ENCODE measurements around the gene CARMIL3.

Gene CARMIL3

DNA sequence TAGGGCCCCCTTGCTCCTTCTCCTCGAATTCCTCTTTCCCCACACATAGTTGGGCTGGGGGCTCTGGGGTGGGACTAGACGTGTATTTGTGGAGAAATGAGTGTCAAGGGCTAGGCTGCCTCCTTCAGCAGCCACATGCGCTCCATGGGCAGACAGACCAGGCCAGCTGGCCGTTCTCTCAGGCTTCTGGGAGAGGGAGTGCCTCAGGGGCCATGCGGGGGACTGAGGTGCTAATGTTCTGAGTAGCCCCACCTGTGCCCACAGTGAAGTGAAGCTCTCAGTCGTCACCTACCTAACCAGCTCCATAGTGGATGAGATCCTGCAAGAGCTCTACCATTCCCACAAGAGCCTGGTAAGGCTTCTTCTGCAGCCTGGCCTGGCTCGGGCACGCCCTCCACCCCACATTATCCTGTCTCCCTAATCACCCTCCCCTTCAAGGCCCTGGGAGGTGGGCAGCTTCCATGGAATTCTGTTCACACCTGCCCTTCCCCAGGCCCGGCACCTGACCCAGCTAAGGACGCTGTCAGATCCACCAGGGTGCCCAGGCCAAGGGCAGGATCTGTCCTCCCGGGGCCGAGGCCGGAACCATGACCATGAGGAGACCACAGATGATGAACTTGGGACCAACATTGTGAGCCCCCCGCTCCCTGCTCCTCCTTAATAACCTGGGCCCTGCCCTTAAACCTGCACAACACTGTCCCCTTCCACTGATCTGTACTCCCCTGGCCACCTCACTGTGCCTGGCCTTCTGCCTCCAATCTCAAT, 10.6 kb downstream of the CARMIL3 start:
- DNase-seq, result no peak

DNA sequence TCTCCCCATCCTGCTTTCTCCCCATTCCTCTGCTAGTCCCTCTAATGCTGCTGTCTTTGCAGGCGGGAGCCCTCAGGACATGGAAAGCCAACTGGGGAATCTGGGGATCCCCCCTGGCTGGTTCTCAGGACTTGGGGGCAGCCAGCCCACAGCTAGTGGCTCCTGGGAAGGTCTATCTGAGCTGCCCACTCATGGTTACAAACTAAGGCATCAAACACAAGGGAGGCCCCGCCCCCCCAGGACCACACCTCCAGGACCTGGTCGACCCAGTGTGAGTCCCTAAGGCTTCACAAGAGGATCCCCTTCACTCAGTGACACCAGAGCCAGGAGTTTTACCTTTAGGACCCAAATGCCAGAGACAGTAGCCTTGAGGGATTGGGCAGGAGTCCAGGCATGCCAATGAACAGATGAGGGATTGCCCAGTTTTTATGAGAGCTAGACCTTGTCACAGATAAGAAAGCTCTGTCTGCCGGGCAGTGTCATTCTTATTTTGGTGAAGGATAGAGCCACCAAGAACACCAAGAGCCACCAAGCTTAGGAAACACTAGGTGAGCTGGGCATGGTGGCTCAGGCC, 11.5 kb downstream of the CARMIL3 start:
- no peak for DNase-seq

DNA sequence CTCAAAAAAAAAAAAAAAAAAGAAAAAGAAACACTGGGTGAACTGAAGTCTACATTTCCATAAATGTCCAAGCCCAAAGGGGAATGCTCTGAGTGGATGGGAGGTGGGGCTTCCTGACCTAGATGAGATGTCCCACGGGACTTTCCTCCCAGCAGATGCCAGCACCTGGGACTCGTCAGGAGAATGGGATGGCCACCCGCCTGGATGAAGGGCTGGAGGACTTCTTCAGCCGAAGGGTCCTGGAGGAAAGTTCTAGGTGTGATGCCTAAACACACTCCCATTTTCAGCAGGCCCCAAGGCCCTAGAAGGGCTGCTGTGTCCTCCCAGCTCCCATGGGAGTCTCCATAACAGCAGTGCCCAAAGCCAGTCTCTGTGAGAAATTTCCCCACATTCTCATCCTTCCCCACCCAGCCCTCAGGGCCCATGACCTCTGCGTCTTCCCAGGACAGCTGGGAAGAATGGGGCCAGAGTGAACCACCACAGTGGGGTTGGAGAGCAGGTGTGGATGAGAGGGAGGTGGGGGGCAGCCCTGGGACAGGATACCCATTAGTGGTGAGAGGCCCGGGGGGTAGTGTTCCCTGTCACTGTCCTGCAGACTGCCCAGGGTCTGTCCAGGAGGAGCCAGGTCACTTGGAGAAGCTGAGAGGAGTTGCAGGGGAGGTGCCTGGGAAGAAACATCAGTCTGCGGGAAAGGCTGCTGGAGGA, 12.4 kb downstream of the CARMIL3 start:
- no peak for DNase-seq

DNA sequence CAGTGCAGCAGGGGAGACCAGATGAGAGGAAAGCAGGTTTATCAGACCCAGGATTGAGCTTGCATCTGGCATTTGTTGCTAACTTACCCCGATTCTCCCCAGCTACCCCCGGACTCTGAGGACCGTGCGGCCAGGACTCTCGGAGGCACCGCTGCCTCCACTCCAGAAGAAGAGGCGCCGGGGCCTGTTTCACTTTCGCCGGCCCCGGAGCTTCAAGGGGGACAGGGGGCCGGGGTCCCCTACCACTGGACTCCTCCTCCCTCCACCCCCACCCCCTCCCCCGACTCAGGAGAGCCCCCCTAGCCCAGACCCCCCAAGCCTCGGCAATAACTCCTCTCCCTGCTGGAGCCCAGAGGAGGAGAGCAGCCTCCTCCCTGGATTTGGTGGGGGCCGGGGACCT, 13.0 kb downstream of the CARMIL3 start:
- DNase-seq, result no peak

DNA sequence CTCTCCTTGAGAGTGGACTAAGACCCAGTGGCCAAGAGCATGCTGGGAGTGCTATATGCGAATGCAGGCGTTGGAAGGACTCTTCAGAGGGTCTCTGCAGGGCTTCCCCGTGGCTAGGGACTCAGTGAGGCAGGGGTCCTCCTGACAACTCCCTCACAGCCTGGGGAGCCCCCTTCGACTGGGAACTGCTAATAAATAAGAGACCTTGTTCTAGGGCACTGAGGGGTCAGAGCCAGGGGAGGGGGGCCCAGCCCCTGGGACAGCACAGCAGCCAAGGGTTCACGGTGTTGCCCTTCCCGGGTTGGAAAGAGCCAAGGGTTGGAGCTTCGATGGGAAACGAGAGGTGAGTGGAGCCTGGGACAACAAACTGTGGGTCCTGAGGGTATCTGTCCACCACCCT, 13.6 kb downstream of the CARMIL3 start:
- no peak for DNase-seq

DNA sequence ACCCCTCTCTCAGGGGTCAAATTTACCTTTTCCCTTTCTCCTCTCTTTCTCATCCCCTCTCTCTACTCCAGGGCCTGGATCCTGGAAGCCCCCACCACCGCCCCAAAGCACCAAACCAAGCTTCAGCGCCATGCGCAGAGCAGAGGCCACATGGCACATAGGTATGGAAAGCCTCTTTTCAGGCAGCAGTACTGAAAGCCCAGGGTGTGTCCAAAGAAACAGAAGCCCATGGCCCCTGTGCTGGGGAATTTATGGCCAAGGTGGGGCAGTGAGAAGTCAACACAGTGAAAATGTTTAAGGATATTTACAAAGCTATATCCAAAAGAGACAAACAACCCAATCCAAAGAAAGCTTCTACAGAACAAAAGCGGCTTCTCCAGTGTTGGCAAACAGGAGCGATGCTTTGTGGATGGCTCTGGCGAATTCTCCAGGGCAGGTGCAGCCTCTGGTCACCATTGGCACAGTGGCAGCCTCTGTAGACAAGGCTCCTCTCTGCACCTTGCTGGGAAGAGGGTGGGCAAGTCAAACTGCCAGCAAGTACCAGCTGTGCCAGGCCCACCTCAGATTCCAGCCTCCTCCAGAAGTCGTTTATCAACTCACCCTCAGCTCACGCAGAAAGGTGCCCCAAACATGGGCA, 14.8 kb downstream of the CARMIL3 start:
- DNase-seq, result no peak

DNA sequence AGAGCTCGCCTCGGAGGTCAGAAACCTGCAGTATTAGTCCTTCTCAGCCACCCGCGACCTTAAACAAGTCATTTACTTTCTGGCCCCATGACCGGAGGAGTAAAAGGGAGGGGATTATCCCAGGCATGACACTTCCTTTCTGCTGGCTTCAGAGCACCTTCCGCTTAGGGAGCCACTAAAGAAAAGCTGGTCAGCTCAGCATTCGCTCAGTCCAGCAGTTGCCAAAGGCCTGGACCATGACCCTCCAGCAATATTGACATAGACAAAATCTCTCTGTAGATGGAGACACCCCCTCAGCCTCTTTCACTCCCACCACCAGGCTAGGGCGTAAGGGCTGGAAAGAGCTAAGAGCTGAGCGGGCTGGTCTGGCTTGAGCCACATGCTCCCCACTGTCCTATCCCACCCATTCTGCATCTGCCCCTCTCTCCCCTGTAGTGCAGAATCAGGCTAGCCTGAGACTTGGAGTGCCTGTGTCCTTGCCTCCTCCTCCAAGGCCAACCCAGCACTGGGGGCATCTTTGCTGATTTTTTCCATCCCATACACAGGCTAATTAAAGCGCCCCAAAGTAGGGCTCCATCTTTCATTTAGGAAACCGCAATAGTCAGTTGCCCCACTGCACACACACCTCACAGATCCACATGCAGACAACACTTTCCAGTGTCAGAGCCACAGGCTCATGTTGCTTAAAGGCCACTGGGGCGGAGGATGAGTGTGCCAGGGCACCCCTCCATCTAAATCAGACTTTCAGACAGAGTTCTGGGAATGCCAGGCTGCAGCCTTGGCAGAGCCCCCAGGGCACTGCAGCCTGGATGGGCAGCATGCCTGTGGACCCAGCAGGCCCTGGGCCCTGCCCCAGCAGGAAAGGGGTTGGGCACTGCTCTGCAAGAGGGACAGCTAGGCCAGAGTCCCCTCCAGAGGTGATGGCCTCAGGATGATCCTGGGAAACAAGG, 15.6 kb downstream of the CARMIL3 start:
- DNase-seq, result no peak

DNA sequence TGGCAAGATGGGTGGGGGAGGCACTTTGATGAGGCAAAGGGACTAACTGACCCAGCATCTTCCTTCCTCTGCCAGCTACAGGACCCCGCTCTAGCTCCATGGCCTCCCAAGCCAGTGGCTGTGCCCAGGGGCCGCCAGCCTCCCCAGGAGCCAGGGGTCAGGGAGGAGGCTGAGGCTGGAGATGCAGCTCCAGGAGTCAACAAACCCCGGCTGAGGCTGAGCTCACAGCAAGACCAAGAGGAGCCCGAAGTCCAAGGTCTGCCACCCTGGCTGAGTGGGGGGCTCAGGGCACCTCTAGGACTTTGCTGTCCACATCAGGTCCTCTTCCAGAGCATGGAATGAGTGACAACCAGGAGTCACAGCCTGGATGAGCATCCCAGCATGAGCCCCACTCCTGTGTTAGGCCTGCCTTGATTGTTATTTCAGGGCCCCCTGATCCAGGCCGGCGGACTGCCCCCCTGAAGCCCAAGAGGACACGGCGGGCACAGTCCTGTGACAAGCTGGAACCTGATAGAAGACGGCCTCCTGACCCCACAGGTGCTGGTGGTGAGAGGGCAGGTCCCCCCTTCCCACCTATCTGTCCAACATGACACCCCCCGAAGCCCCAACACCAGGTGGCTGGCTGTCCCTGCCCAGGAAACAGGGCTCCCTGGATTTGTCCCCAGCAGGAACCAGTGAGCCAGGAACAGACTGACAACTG, 17.1 kb downstream of the CARMIL3 start:
- DNase-seq, result no peak

DNA sequence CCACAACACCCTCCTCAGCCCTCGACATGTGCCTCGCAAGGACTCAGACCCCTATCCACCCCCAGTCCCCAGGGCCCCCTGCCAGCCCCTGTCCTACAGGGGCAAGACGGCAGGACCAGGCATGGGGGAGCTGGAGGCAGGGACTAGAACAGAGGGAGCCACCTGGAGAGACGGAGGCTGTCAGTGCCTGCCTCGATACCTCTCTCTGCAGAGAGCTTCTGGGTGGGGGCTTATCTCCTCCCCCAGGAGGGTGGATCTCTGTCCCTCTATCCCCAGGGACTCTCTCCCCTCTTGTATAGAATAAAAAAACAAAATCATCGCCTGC, 17.6 kb downstream of the CARMIL3 start:
- DNase-seq, result no peak

DNA sequence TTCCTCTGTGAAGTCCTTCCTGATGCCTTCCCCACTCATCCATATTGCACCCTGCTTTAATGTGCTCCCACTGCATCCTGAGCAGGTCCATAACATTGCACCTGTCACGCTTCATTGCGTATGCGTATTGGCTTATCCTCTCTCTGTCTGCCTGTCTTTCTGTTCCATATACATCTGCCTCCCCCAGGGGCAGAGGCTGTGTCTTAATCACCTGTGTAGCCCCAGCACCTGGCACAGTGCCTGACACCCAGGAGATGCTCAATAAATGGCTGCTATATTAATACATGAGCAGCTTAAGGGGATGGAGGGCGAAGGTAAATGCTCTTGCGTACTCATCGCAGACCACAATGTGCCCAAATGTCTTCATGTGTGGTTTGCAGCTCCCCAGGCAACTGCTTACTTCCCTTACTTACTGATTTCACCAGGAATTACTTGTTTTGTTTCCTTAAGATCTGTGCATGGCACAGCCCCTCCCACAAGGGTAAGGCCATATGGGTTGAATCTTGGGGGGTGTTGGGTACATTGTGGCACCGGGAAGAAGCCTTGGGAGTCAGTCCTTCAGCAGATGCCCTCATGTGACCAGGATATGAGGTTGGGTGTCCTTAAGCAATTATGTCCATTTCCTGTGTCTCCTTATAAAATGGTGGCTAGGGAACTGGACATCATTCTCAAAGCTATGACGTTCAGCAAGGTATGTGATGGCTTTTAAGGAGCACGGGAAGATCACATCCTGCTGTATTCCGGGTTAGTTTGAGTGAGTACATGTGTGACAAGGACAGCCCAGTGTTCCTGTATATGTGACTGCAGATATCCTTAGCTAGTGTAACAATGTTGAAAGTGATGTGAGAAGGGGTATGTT, 18.7 kb downstream of the CARMIL3 start:
- no peak for DNase-seq

DNA sequence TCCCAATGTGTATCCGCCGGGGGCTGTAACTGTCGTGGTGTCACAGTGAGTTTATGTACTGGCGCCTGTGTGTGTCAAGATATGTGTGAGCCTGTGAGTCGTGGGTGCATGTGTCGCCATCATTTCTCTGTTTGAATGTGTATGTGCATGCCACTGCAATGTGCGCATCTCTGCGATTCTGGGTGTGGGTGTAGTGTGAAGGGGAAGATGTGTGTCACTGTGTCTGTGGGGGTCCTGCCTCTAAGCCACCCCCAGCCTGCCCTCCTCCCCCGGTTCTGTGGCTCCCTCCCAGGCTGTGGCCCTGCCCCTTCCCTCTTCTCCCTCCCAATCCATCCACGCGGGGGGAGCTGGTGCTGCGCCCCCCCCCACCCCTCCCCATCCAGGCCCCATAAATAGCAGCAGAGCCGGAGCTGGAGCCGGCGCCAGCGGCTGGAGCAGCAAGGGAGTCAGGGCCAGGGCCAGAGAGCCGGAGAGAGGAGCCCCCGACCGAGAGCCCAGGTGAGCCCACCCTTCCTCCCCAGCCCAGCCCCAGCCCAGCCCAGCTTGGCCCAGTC, 19.4 kb downstream of the CARMIL3 start, which contains the start of gene CPNE6:
CPNE6 (plus strand) TSS at position 419 of the 554 bp plus-strand sequence. CDS start 1,375 bp downstream, outside the sequence.
- DNase-seq, result no peak

DNA sequence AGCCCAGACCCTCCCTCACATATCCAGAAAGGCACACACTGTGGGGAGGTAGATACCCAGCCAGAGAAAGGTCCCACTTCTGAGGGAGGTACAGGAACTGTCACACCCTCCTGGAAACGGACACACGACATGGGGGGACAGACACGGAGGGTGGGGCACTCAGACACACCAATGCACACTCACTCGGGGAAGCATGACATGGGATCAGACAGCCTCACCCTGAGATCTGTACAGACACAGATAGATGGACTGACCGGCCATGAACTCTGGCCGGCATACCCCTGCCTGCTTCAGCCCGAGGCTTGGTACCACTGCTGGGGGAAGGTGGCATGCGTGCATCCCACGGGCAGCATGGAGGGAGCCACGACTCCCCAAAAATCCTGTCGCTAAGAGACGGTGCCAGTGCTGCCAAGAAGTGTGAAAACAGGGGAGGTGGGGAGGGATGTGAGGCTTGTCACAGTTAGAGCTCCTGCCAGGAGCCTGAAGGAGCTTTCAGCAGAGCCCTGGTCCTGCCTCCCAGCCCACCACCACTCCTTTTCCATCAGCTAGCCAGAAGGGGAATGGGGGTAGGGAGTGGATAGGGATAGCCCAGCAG, 20.1 kb downstream of the CARMIL3 start:
- no peak for DNase-seq

DNA sequence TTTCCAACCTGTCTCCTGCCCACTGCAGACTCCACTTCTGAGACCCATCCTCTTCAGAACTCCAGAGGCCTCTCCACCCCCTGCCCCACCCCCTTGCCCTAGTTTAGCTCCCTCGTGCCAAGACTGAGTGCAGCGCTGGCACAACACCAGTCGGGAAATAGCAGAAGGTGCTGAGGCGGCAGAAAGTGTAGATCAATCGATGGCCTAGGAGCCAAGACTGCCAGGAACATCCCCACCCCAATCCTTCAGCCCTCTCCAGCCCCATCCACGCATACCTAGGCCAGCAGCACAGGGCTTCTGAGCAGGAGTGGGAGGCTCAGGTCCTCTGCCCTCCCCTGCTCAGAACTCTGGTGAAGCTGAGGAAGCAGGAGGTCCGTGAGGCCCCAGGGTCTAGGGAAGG, 20.6 kb downstream of the CARMIL3 start:
- no peak for DNase-seq

DNA sequence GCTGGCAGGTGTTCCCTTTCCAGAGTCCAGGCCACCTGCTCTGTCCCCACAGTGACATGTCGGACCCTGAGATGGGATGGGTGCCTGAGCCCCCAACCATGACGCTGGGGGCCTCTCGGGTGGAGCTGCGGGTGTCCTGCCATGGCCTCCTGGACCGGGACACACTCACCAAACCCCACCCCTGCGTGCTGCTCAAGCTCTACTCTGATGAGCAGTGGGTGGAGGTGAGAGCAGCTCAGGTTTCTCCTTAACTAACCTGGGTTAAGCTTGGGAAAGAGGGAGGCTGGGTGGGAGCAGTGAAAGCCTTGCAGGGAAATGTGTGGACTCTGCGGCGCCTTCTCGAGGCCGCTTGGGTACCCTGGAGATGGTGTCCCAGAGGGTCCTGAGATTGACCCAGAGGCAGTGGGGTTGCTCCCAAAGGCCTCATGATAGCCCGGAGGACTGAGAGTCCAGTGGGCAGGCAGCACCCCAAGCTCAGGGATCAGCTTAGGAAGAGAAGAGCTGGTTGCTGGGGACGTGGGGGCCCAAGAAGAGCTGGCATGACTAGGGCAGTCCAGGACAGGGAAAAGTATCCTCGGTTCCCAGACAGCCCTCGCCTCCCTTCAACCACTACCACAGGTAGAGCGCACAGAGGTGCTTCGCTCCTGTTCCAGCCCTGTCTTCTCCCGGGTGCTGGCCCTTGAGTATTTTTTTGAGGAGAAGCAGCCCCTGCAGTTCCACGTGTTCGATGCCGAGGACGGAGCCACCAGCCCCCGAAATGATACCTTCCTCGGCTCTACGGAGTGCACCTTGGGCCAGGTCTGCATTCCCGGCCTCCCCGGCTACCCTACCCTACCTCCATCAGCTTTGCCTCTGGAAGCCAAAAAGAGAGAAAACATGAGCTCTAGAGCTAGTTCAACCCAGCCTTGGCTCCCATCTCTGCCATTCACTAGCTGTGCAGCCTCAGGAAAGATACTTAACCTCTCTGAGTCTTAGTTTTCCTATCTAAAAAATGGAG, 21.4 kb downstream of the CARMIL3 start:
- no peak for DNase-seq

DNA sequence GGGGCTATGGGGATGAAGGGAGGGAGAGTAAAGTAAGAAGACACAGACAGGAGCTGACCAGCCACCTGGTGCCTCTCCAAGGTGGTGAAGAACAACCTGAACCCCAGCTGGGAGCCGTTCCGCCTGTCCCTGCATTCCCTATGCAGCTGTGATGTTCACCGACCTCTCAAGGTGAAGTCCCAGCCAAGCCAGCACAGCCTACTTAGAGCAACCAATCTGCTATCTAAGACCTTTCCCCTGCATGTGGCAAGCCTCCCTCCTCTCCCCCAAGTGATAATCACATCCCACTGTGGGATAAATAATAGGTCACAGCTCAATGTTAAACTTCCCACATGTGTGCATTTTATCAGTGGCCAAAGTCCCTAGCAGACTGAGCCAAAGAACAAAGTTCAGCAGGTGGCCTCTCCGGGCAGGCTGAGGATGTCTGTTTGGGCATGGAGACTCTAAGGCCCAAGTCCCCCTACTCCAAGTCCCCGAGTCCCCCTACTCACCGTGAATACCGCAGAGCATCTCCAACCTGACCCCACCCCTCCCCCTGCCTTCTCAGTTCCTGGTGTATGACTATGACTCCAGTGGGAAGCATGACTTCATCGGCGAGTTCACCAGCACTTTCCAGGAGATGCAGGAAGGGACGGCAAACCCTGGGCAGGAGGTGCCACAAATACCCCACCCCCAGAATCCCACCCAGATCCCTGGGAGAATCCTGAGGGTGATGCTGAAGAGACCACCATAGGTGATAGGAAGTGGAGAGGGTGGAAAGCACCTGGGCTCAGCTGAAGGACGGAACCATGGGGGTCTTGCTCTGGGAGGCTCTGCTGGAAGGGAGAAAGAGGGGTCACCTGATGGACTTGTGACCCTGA, 23.0 kb downstream of the CARMIL3 start:
- no peak for DNase-seq

DNA sequence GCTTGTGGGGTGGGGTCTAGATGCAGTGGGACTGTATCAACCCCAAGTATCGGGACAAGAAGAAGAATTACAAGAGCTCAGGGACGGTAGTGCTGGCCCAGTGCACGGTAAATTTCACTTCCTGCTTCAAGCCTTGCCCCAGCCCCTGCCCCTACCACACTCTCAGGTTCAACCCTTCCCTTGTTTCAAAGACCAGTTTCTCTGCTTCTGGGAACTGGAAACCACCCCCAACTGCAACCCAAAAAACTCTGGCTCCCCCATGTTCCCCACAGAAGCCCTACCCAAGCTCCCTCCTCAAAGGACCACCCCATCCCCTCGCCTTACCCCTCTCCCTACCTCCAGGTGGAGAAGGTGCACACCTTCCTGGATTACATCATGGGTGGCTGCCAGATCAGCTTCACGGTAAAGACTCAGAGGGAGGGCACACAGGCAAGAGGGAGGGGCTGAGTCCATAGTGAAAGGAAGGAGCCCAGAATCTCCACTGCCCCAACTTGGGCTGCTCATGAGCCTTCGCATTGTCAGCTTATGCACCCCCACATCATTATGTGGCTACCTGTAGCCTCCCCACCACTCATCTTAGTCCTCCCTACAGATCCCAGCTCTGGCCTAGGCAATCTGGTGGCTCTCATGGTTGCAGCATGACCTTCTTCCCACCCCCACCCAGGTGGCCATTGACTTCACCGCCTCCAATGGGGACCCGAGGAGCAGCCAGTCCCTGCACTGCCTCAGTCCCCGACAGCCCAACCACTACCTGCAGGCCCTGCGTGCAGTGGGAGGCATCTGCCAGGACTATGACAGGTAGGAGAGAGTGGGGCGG, 23.9 kb downstream of the CARMIL3 start:
- DNase-seq, result no peak

DNA sequence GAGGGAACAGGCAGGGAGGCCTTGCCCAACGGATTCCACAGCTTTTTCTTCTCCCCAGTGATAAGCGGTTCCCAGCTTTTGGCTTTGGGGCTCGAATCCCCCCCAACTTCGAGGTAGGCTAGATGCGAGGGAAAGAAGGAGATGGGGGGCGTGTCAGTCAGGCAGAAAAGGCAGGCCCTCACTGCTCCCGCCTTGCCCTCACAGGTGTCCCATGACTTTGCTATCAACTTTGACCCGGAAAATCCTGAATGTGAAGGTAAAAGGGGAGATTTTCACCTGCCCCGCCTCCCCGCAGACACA, 24.4 kb downstream of the CARMIL3 start:
- no peak for DNase-seq
